ENCODE data around the gene ABHD17A. TPM values are rescaled to one million over a fixed set of nuclear protein-coding genes. Genes with fewer than 3 reads are reported as not detected.
"Not testable (repeated sequence)": the region's sequence is repeated elsewhere in the genome, so short reads cannot be mapped to it uniquely, and the experiment has no call there.

Gene ABHD17A
- total and polyA plus RNA-seq, 9 of the 15 experiments (the other 6 are each of a cell fraction or from before 2014, with no cell fraction given) = 0.04 to 135 (median 21.8) TPM; not detected in 1

GRCh38 chr19:1876496-1877279 is 8.6 kb downstream of the ABHD17A start (continued):
- TF ChIP-seq CTCF (IDR thresholded peaks at IDR 0.05 in 2 of 3, conservative IDR thresholded peaks at IDR 0.05 in 1 of 3; ENCODE audit: insufficient read depth in 2 of 3, low read depth in 1 of 3, low read length in 3 of 3) (peak in 2 of 3 experiments; percentile 33 to 35; a peak in 4 of 6 replicates), HLTF (IDR thresholded peaks at IDR 0.05) (0 out of 2 replicates have a peak, but pooled peaks have one; percentile 3), STAT6 (CRISPR knock-in tag; IDR thresholded peaks at IDR 0.05) (0 out of 2 replicates have a peak, but pooled peaks have one; percentile 49), FOXP4 (CRISPR knock-in tag; IDR thresholded peaks at IDR 0.05; ENCODE audit: borderline replicate concordance) (peak; percentile 5; the same call in 1 of the 2 replicates), ZC3H4 (CRISPR knock-in tag; IDR thresholded peaks at IDR 0.05; ENCODE audit: borderline replicate concordance) (0 out of 2 replicates have a peak, but pooled peaks have one; percentile 45), RAD21 (CRISPR knock-in tag; conservative IDR thresholded peaks at IDR 0.05 in 1 of 2, IDR thresholded peaks at IDR 0.05 in 1 of 2) (peak in 1 of 2 experiments; percentile 44; a peak in 1 of 4 replicates)
- TF ChIP-seq, protein P1, sequence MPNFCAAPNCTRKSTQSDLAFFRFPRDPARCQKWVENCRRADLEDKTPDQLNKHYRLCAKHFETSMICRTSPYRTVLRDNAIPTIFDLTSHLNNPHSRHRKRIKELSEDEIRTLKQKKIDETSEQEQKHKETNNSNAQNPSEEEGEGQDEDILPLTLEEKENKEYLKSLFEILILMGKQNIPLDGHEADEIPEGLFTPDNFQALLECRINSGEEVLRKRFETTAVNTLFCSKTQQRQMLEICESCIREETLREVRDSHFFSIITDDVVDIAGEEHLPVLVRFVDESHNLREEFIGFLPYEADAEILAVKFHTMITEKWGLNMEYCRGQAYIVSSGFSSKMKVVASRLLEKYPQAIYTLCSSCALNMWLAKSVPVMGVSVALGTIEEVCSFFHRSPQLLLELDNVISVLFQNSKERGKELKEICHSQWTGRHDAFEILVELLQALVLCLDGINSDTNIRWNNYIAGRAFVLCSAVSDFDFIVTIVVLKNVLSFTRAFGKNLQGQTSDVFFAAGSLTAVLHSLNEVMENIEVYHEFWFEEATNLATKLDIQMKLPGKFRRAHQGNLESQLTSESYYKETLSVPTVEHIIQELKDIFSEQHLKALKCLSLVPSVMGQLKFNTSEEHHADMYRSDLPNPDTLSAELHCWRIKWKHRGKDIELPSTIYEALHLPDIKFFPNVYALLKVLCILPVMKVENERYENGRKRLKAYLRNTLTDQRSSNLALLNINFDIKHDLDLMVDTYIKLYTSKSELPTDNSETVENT (CRISPR knock-in tag; IDR thresholded peaks at IDR 0.05) = 0 out of 2 replicates have a peak, but pooled peaks have one; percentile 7
- TF ChIP-seq, protein P2, sequence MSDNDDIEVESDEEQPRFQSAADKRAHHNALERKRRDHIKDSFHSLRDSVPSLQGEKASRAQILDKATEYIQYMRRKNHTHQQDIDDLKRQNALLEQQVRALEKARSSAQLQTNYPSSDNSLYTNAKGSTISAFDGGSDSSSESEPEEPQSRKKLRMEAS (CRISPR knock-in tag; IDR thresholded peaks at IDR 0.05) = peak; percentile 88; the same call in 1 of the 2 replicates
- TF ChIP-seq, protein P3, sequence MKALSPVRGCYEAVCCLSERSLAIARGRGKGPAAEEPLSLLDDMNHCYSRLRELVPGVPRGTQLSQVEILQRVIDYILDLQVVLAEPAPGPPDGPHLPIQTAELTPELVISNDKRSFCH (CRISPR knock-in tag; IDR thresholded peaks at IDR 0.05) = not testable (repeated sequence)
- TF ChIP-seq, protein P3 (tag; IDR thresholded peaks at IDR 0.05) = 0 out of 2 replicates have a peak, but pooled peaks have one; percentile 50
- TF ChIP-seq, protein P4, sequence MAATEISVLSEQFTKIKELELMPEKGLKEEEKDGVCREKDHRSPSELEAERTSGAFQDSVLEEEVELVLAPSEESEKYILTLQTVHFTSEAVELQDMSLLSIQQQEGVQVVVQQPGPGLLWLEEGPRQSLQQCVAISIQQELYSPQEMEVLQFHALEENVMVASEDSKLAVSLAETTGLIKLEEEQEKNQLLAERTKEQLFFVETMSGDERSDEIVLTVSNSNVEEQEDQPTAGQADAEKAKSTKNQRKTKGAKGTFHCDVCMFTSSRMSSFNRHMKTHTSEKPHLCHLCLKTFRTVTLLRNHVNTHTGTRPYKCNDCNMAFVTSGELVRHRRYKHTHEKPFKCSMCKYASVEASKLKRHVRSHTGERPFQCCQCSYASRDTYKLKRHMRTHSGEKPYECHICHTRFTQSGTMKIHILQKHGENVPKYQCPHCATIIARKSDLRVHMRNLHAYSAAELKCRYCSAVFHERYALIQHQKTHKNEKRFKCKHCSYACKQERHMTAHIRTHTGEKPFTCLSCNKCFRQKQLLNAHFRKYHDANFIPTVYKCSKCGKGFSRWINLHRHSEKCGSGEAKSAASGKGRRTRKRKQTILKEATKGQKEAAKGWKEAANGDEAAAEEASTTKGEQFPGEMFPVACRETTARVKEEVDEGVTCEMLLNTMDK (IDR thresholded peaks at IDR 0.05; ENCODE audit: borderline replicate concordance, insufficient read depth, low read depth, low read length, poor library complexity, severe bottlenecking) = peak; percentile 21

All from K562 (cell line).